ENCODE results near the gene CASZ1. TPM values are rescaled to one million over a fixed set of nuclear protein-coding genes. Genes with fewer than 3 reads are reported as not detected.

The CASZ1 gene
- total and polyA plus RNA-seq, 2 donors (not counting 3 experiments of a cell fraction or from before 2014, with no cell fraction given), result 1.5 to 5.2 TPM

- intact Hi-C loops (cut with micrococcal nuclease) (no loop called here), dilution Hi-C loops (cut with MboI; ENCODE audit: extremely low pct_ligation_motif_present, low sequenced_read_pairs) (no loop called here)
- no peak overlapping the region for H3K27ac ChIP-seq (ENCODE audit: insufficient read depth, low read depth, low read length)
- H3K4me3 ChIP-seq (replicated peaks in 1 of 3; ENCODE audit: insufficient read depth in 1 of 3, low read depth in 1 of 3, low read length in 3 of 3), result no peak overlapping the region
- ChIA-PET CTCF (no interaction called here), POLR2A (no interaction called here)
- no peaks in the 10 kb centered on the region for H3K9me1 ChIP-seq (replicated peaks; ENCODE audit: control insufficient read depth, extremely low read depth, insufficient read depth, low read length)
- H3K36me3 ChIP-seq (ENCODE audit: control insufficient read depth in 2 of 2, extremely low read depth in 1 of 2, insufficient read depth in 2 of 2, low read length in 2 of 2), result peaks cover 0 to 6% of the 10 kb centered on the region in 2 experiments
- FAIRE-seq (no peak), DNase-seq (ENCODE audit: low read depth, low spot score) (no peak)
- no peaks in the 10 kb centered on the region for H3K9me3 ChIP-seq (replicated peaks; ENCODE audit: control insufficient read depth, insufficient read depth, low read length)
- H3K4me1 ChIP-seq (ENCODE audit: control insufficient read depth, extremely low read depth, insufficient read depth, low read length), result no peaks in the 10 kb centered on the region
- no TSS peak for BruUV-seq (replicated peaks)
- H3K27me3 ChIP-seq (ENCODE audit: control insufficient read depth in 2 of 2, insufficient read depth in 2 of 2, low read length in 2 of 2), result no peaks in the 10 kb centered on the region
- no peaks in the 10 kb centered on the region for H3K79me2 ChIP-seq (ENCODE audit: control insufficient read depth, insufficient read depth, low read length)
- H4K20me1 ChIP-seq (replicated peaks; ENCODE audit: control insufficient read depth, extremely low read depth, insufficient read depth, low read length), result no peaks in the 10 kb centered on the region
- no peak overlapping the region for H3K4me2 ChIP-seq (ENCODE audit: insufficient read depth, low read length)
- H2AFZ ChIP-seq (ENCODE audit: low read depth, low read length), result no peak overlapping the region
- TF ChIP-seq GATA2 (IDR thresholded peaks at IDR 0.05; ENCODE audit: insufficient read depth, insufficient read length, low read depth, low read length), result no peak
- TF ChIP-seq EZH2 (IDR thresholded peaks at IDR 0.05; ENCODE audit: borderline replicate concordance, low read depth, low read length, severe bottlenecking), result no peak
- TF ChIP-seq CTCF (IDR thresholded peaks at IDR 0.05; ENCODE audit: extremely low read depth in 1 of 2, insufficient read depth in 1 of 2, low read depth in 1 of 2, low read length in 2 of 2), result no peak
- no peak for TF ChIP-seq POLR2AphosphoS5 (IDR thresholded peaks at IDR 0.05; ENCODE audit: insufficient read depth, low read depth, low read length)
- TF ChIP-seq POLR2A (IDR thresholded peaks at IDR 0.05; ENCODE audit: low read depth, low read length), result no peak
- no peak for TF ChIP-seq JUN (IDR thresholded peaks at IDR 0.05; ENCODE audit: borderline replicate concordance, insufficient read depth, insufficient read length, low read depth)
- no peak for TF ChIP-seq FOS (IDR thresholded peaks at IDR 0.05; ENCODE audit: borderline replicate concordance, insufficient read depth, low read length)
- no peak for TF ChIP-seq MYC (IDR thresholded peaks at IDR 0.05; ENCODE audit: low read depth, low read length)
- TF ChIP-seq MAX (IDR thresholded peaks at IDR 0.05; ENCODE audit: insufficient read depth, insufficient read length), result no peak
- H3K9ac ChIP-seq (replicated peaks; ENCODE audit: extremely low read depth, insufficient read depth, low read length), result no peak overlapping the region
These were observed 167.2 kb downstream of the CASZ1 start for GRCh38 chr1:10629091-10629815.
